ENCODE measurements around the gene COL5A1. TPM values are rescaled to one million over a fixed set of nuclear protein-coding genes. Genes with fewer than 3 reads are reported as not detected.

COL5A1 gene
- total RNA-seq, 1 donor from 2014 or later: 6.1 TPM

GRCh38 chr9:134756098-134756497 is 114.5 kb downstream of the COL5A1 start:
- Histone ChIP-seq H3K4me1 (no peaks in the 10 kb centered on the region), H3K79me2 (ENCODE audit: low read depth) (no peaks in the 10 kb centered on the region), H3K9me3 (ENCODE audit: low read depth) (no peaks in the 10 kb centered on the region), H3K27ac (no peak overlapping the region), H3K36me3 (no peaks in the 10 kb centered on the region), H2AFZ (replicated peaks) (no peak overlapping the region), H3K4me3 (no peak overlapping the region), H3K4me2 (no peak overlapping the region), H3K9ac (no peak overlapping the region), H3K27me3 (no peaks in the 10 kb centered on the region), H4K20me1 (ENCODE audit: low read depth) (no peaks in the 10 kb centered on the region), H3F3A (ENCODE audit: low read depth) (peaks cover 14% of the 10 kb centered on the region)
- no peak for DNase-seq (ENCODE audit: low spot score)
- no peak for TF ChIP-seq CTCF (IDR thresholded peaks at IDR 0.05)
- TF ChIP-seq EZH2 (IDR thresholded peaks at IDR 0.05): no peak
- no peak for TF ChIP-seq EZH2phosphoT487 (IDR thresholded peaks at IDR 0.05)
- peaks cover 11% of the 10 kb centered on the region for H3K27me3 Mint-ChIP-seq (ENCODE audit: insufficient read depth, low read depth)
- no peaks in the 10 kb centered on the region for H3K9me3 Mint-ChIP-seq
- H3K27ac Mint-ChIP-seq: no peak overlapping the region
- H3K36me3 Mint-ChIP-seq: peaks cover 1% of the 10 kb centered on the region
- H3K4me1 Mint-ChIP-seq: no peaks in the 10 kb centered on the region
- H3K4me3 Mint-ChIP-seq: no peak overlapping the region

- no peak overlapping the region for H3K27ac Mint-ChIP-seq
- H3K4me3 Mint-ChIP-seq: no peak overlapping the region
- no peak overlapping the region for H3K27ac ChIP-seq
- peaks cover 11% of the 10 kb centered on the region for H3K27me3 Mint-ChIP-seq (ENCODE audit: insufficient read depth, low read depth)
- no peak overlapping the region for H3K4me2 ChIP-seq
- H3F3A ChIP-seq (ENCODE audit: low read depth): peaks cover 14% of the 10 kb centered on the region
- H3K4me1 Mint-ChIP-seq: no peaks in the 10 kb centered on the region
- DNase-seq (ENCODE audit: low spot score): no peak
- no peak for TF ChIP-seq EZH2phosphoT487 (IDR thresholded peaks at IDR 0.05)
- TF ChIP-seq CTCF (IDR thresholded peaks at IDR 0.05): no peak
- TF ChIP-seq EZH2 (IDR thresholded peaks at IDR 0.05): no peak
- H2AFZ ChIP-seq (replicated peaks): no peak overlapping the region
- H3K27me3 ChIP-seq: no peaks in the 10 kb centered on the region
- no peak overlapping the region for H3K4me3 ChIP-seq
- H3K4me1 ChIP-seq: no peaks in the 10 kb centered on the region
- H4K20me1 ChIP-seq (ENCODE audit: low read depth): no peaks in the 10 kb centered on the region
- H3K9ac ChIP-seq: no peak overlapping the region
- H3K36me3 ChIP-seq: no peaks in the 10 kb centered on the region
- no peaks in the 10 kb centered on the region for H3K79me2 ChIP-seq (ENCODE audit: low read depth)
- peaks cover 1% of the 10 kb centered on the region for H3K36me3 Mint-ChIP-seq
- no peaks in the 10 kb centered on the region for H3K9me3 ChIP-seq (ENCODE audit: low read depth)
- no peaks in the 10 kb centered on the region for H3K9me3 Mint-ChIP-seq
Measured at GRCh38 chr9:134757216-134757975, 115.8 kb downstream of the COL5A1 start.

GRCh38 chr9:134758949-134759607 is 117.5 kb downstream of the COL5A1 start:
- Mint-ChIP-seq H3K27me3 (ENCODE audit: insufficient read depth, low read depth) (peaks cover 11% of the 10 kb centered on the region), H3K4me1 (no peaks in the 10 kb centered on the region), H3K4me3 (no peak overlapping the region), H3K27ac (no peak overlapping the region), H3K36me3 (peaks cover 1% of the 10 kb centered on the region), H3K9me3 (no peaks in the 10 kb centered on the region)
- DNase-seq (ENCODE audit: low spot score): no peak
- Histone ChIP-seq H3K79me2 (ENCODE audit: low read depth) (no peaks in the 10 kb centered on the region), H2AFZ (replicated peaks) (no peak overlapping the region), H3K4me2 (no peak overlapping the region), H3F3A (ENCODE audit: low read depth) (peaks cover 14% of the 10 kb centered on the region), H3K27ac (no peak overlapping the region), H3K9me3 (ENCODE audit: low read depth) (no peaks in the 10 kb centered on the region), H3K9ac (no peak overlapping the region), H3K36me3 (no peaks in the 10 kb centered on the region), H3K27me3 (no peaks in the 10 kb centered on the region), H3K4me3 (no peak overlapping the region), H3K4me1 (no peaks in the 10 kb centered on the region), H4K20me1 (ENCODE audit: low read depth) (no peaks in the 10 kb centered on the region)
- TF ChIP-seq CTCF (IDR thresholded peaks at IDR 0.05) (no peak), EZH2phosphoT487 (IDR thresholded peaks at IDR 0.05) (no peak), EZH2 (IDR thresholded peaks at IDR 0.05) (no peak)
